Lung (tissue), 12 donors: ENCODE measurements around the gene KIZ. TPM values are rescaled to one million over a fixed set of nuclear protein-coding genes. Genes with fewer than 3 reads are reported as not detected.

Experiments
- ATAC-seq: fragments of 200-7000 bp; cut with Tn5 transposase; one replicate; pipeline ENCODE4 v1.9.1; 2020; ENCODE audit warnings: moderate number of reproducible peaks; ENCODE audit not compliant: insufficient read depth, low FRiP score
- DNase-seq, 3 donors: peaks; one replicate each; pipeline ENCODE4 v3.0.0-alpha.2; 2013 to 2017
- H3K27ac ChIP-seq, 2 donors: one replicate each; pipeline ENCODE4 v1.5.1; 2013; ENCODE audit warnings: mild to moderate bottlenecking in 2 of 2, moderate library complexity in 2 of 2, control low read depth in 1 of 2, inconsistent platforms in 1 of 2, low read depth in 1 of 2, low read length in 1 of 2
- H3K27me3 ChIP-seq, 3 donors: one replicate each; pipeline ENCODE4 v1.5.1; 2013; ENCODE audit warnings: low read length in 2 of 3; ENCODE audit not compliant: control insufficient read depth in 3 of 3, insufficient read depth in 3 of 3
- H3K36me3 ChIP-seq, 4 donors: one replicate each; pipeline ENCODE4 v1.5.1; 2013; ENCODE audit warnings: low read length in 4 of 4, mild to moderate bottlenecking in 1 of 4, moderate library complexity in 1 of 4; ENCODE audit not compliant: control insufficient read depth in 4 of 4, insufficient read depth in 4 of 4
- H3K4me1 ChIP-seq, 5 donors: one replicate each; pipeline ENCODE4 v1.5.1; 2013; ENCODE audit warnings: low read length in 5 of 5, mild to moderate bottlenecking in 2 of 5, moderate library complexity in 1 of 5; ENCODE audit not compliant: control insufficient read depth in 5 of 5, insufficient read depth in 5 of 5
- H3K4me3 ChIP-seq: one replicate; pipeline ENCODE4 v1.5.1; 2013; ENCODE audit warnings: mild to moderate bottlenecking, control low read depth, moderate library complexity
- H3K9ac ChIP-seq, 2 donors: one replicate each; pipeline ENCODE4 v1.5.1; 2013; ENCODE audit warnings: low read length in 2 of 2, control low read depth in 1 of 2; ENCODE audit not compliant: insufficient read depth in 1 of 2
- H3K9me3 ChIP-seq, 4 donors: one replicate each; pipeline ENCODE4 v1.5.1; 2013; ENCODE audit warnings: low read length in 3 of 4, mild to moderate bottlenecking in 1 of 4, moderate library complexity in 1 of 4; ENCODE audit not compliant: control insufficient read depth in 4 of 4, insufficient read depth in 3 of 4
- CTCF ChIP-seq: IDR thresholded peaks from 2 replicates; pipeline ENCODE4 v1.5.1; 2012; ENCODE audit warnings: mild to moderate bottlenecking; ENCODE audit errors: control extremely low read depth, extremely low read depth
- WGBS, 2 donors: extraction: QIAGEN DNeasy Blood & Tissue Kit; methylation state at CpG; one replicate each; pipeline ENCODE4 v1.1.7; 2013; 5-methylcytosine and 5-hydroxymethylcytosine counted together
- polyA plus RNA-seq, 2 donors: library from polyadenylated mRNA; stranded (reverse); fragments of 200-250 nt; gene quantifications; one replicate each; pipeline ENCODE4 v1.2.1, GENCODE V29; 2013
- total RNA-seq, 2 donors: library from RNA; depleted of rRNA in 1 of 2; stranded (reverse); fragments of >200 nt in 1 of 2; gene quantifications; one replicate each; pipeline ENCODE4 v1.2.1, GENCODE V29; 2014 to 2021
- donor health status: control.
- donor health status: control.
- donor health status: Bipolar disorder and iron deficiency.
- donor health status: healthy.
- donor health status: DM: yes; HTN: yes; CAD: no.

KIZ gene
- total and polyA plus RNA-seq, 4 donors, result 4.1 to 22.5 (median 9.1) TPM

GRCh38 chr20:21269772-21270171 lies 143.9 kb downstream of the KIZ start:
- H3K27ac ChIP-seq, result no peak overlapping the region
- DNase-seq, result no peak
- H3K4me3 ChIP-seq, result no peak overlapping the region
- TF ChIP-seq CTCF, result no peak
- ATAC-seq, result no peak
- no peaks in the 10 kb centered on the region for H3K36me3 ChIP-seq
- H3K27me3 ChIP-seq, result peaks cover 0 to 4% (median 0%) of the 10 kb centered on the region in 3 donors
- no peaks in the 10 kb centered on the region for H3K4me1 ChIP-seq
- peaks cover 0 to 14% (median 0%) of the 10 kb centered on the region in 4 donors for H3K9me3 ChIP-seq
- H3K9ac ChIP-seq, result no peak overlapping the region
- 49 to 63% methylated on average over 2 of the region's 2 CpGs for WGBS, 2 donors

- Histone ChIP-seq H3K9me3 (peaks cover 0 to 14% (median 0%) of the 10 kb centered on the region in 4 donors), H3K27ac (no peak overlapping the region), H3K4me3 (no peak overlapping the region), H3K9ac (no peak overlapping the region), H3K4me1 (no peaks in the 10 kb centered on the region), H3K27me3 (peaks cover 0 to 4% (median 0%) of the 10 kb centered on the region in 3 donors), H3K36me3 (no peaks in the 10 kb centered on the region)
- TF ChIP-seq CTCF, result no peak
- 88 to 95% methylated on average over 8 of the region's 8 CpGs for WGBS, 2 donors
- ATAC-seq (no peak), DNase-seq (no peak)
These were observed 144.9 kb downstream of the KIZ start for GRCh38 chr20:21270806-21271205.

GRCh38 chr20:21272279-21272678 lies 146.4 kb downstream of the KIZ start:
- DNase-seq (no peak), ATAC-seq (no peak)
- no peak for TF ChIP-seq CTCF
- H3K9ac ChIP-seq, result no peak overlapping the region
- no peaks in the 10 kb centered on the region for H3K4me1 ChIP-seq
- H3K27ac ChIP-seq, result no peak overlapping the region
- peaks cover 0 to 10% (median 0%) of the 10 kb centered on the region in 4 donors for H3K9me3 ChIP-seq
- peaks cover 0 to 4% (median 0%) of the 10 kb centered on the region in 3 donors for H3K27me3 ChIP-seq
- H3K4me3 ChIP-seq, result no peak overlapping the region
- H3K36me3 ChIP-seq, result no peaks in the 10 kb centered on the region

- 84 to 91% methylated on average over 3 of the region's 3 CpGs for WGBS, 2 donors
These were observed 146.8 kb downstream of the KIZ start for GRCh38 chr20:21272679-21273078.

More at GRCh38 chr20:21272679-21273078, 146.8 kb downstream of the KIZ start:
- Histone ChIP-seq H3K27me3 (peaks cover 0 to 4% (median 0%) of the 10 kb centered on the region in 3 donors), H3K4me3 (no peak overlapping the region), H3K36me3 (no peaks in the 10 kb centered on the region), H3K9ac (no peak overlapping the region), H3K4me1 (no peaks in the 10 kb centered on the region), H3K27ac (no peak overlapping the region), H3K9me3 (peaks cover 0 to 10% (median 0%) of the 10 kb centered on the region in 4 donors)
- no peak for DNase-seq
- TF ChIP-seq CTCF, result no peak
- no peak for ATAC-seq
